ENCODE results near the gene DSCAM.

The DSCAM gene

DNA sequence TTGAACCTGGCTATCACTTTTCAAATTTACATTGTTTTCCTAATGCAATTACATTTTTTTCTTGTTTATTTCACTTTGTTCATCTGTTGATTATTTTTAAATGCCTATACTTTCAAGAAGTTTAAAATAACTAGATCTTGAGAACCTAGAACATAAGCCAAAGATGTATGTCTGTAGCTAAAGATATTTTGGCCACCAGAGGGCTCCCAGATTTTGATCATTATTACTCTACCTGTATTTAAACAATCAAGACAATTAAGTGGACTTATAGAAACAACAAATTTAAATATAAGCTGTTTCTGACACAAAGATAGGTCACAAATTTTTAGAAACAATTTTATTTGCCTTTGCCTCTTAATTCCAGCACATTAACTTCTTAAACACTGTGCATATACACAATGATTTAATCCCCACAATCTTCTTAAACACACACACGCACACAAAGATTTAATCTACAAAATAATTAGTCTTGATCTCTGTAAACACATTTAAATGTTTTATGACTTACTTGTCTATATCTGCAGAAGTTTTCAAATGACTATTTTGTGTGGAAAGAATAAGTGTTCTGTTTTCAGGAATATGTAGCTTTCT is 380.0 kb downstream of the DSCAM start:
- Histone ChIP-seq H3K9me3 (ENCODE audit: control insufficient read depth in 5 of 5, low read length in 5 of 5) (no peaks in the 10 kb centered on the region), H3K36me3 (ENCODE audit: control insufficient read depth in 5 of 5, insufficient read depth in 5 of 5, low read length in 5 of 5) (no peaks in the 10 kb centered on the region), H3K4me3 (ENCODE audit: low read depth in 1 of 5, low read length in 5 of 5) (no peak overlapping the region), H3K4me1 (ENCODE audit: control insufficient read depth in 5 of 5, insufficient read depth in 5 of 5, low read length in 5 of 5) (no peaks in the 10 kb centered on the region), H3K9ac (ENCODE audit: low read length in 5 of 5) (no peak overlapping the region), H3K27ac (ENCODE audit: low read depth, low read length) (no peak overlapping the region), H3K27me3 (ENCODE audit: control insufficient read depth in 5 of 5, insufficient read depth in 4 of 5, low read length in 5 of 5) (peaks cover 0 to 3% (median 0%) of the 10 kb centered on the region in 5 donors)

DNA sequence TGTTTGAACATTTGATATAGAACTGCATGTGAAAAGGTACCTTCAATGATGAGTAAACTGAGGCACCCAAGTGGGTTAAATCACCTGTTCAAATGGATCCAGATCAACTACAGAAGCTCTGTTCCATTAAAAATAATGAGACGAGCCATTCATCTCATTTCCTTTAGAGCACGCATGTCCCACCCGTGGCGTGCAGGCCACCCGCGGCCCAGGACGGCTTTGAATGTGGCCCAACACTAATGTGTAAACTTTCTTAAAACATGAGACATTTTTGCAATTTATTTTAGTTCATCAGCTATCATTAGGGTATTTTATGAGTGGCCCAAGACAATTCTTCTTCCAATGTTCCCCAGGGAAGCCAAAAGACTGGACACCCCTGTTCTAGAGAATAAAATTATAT is 381.6 kb downstream of the DSCAM start:
- H3K9me3 ChIP-seq (ENCODE audit: control insufficient read depth in 5 of 5, low read length in 5 of 5), result no peaks in the 10 kb centered on the region
- peaks cover 0 to 3% (median 0%) of the 10 kb centered on the region in 5 donors for H3K27me3 ChIP-seq (ENCODE audit: control insufficient read depth in 5 of 5, insufficient read depth in 4 of 5, low read length in 5 of 5)
- H3K4me1 ChIP-seq (ENCODE audit: control insufficient read depth in 5 of 5, insufficient read depth in 5 of 5, low read length in 5 of 5), result no peaks in the 10 kb centered on the region
- H3K4me3 ChIP-seq (ENCODE audit: low read depth in 1 of 5, low read length in 5 of 5), result no peak overlapping the region
- H3K9ac ChIP-seq (ENCODE audit: low read length in 5 of 5), result no peak overlapping the region
- H3K36me3 ChIP-seq (ENCODE audit: control insufficient read depth in 5 of 5, insufficient read depth in 5 of 5, low read length in 5 of 5), result no peaks in the 10 kb centered on the region
- H3K27ac ChIP-seq (ENCODE audit: low read depth, low read length), result no peak overlapping the region

DNA sequence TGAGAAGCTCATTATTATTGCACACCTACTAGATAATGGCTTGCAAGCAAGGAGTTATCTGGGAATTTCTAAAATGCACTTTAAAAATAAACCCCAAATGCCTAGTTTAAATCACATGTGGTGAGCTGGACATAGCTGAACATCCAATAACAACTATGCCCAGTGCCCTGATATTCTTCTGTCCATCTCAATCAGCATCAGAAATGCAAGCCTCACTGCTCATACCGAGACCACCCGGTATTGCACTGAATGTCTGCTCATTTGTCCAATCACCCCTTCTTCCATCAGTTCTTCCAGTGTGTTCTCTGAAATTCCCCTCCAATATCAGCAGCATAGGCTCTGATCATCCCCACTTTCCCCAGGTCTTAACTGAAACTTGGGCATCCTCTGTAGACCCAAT is 383.8 kb downstream of the DSCAM start:
- Histone ChIP-seq H3K9me3 (ENCODE audit: control insufficient read depth in 5 of 5, low read length in 5 of 5) (no peaks in the 10 kb centered on the region), H3K27ac (ENCODE audit: low read depth, low read length) (no peak overlapping the region), H3K9ac (ENCODE audit: low read length in 5 of 5) (no peak overlapping the region), H3K27me3 (ENCODE audit: control insufficient read depth in 5 of 5, insufficient read depth in 4 of 5, low read length in 5 of 5) (peaks cover 0 to 3% (median 0%) of the 10 kb centered on the region in 5 donors), H3K4me1 (ENCODE audit: control insufficient read depth in 5 of 5, insufficient read depth in 5 of 5, low read length in 5 of 5) (no peaks in the 10 kb centered on the region), H3K4me3 (ENCODE audit: low read depth in 1 of 5, low read length in 5 of 5) (no peak overlapping the region), H3K36me3 (ENCODE audit: control insufficient read depth in 5 of 5, insufficient read depth in 5 of 5, low read length in 5 of 5) (no peaks in the 10 kb centered on the region)

DNA sequence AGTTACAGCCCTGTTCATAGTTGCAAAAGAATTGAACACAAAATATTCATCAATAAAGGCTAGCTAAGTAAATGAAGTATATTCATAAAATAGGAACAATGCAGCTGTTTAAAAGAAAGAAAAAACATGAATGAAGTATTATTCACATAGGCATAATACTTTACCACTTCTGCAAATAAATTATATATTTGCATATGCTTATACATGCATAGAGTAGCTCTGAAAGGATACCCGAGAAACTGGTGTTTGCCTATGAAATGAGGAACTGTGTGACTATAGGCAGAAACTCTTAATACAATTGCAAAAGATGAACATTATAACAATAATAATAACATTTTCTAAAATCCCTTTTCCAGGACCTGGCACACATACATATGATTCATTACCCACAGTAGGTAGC is 385.9 kb downstream of the DSCAM start:
- Histone ChIP-seq H3K27ac (ENCODE audit: low read depth, low read length) (no peak overlapping the region), H3K9ac (ENCODE audit: low read length in 5 of 5) (no peak overlapping the region), H3K4me1 (ENCODE audit: control insufficient read depth in 5 of 5, insufficient read depth in 5 of 5, low read length in 5 of 5) (no peaks in the 10 kb centered on the region), H3K36me3 (ENCODE audit: control insufficient read depth in 5 of 5, insufficient read depth in 5 of 5, low read length in 5 of 5) (no peaks in the 10 kb centered on the region), H3K27me3 (ENCODE audit: control insufficient read depth in 5 of 5, insufficient read depth in 4 of 5, low read length in 5 of 5) (peaks cover 0 to 3% (median 0%) of the 10 kb centered on the region in 5 donors), H3K9me3 (ENCODE audit: control insufficient read depth in 5 of 5, low read length in 5 of 5) (no peaks in the 10 kb centered on the region), H3K4me3 (ENCODE audit: low read depth in 1 of 5, low read length in 5 of 5) (no peak overlapping the region)

DNA sequence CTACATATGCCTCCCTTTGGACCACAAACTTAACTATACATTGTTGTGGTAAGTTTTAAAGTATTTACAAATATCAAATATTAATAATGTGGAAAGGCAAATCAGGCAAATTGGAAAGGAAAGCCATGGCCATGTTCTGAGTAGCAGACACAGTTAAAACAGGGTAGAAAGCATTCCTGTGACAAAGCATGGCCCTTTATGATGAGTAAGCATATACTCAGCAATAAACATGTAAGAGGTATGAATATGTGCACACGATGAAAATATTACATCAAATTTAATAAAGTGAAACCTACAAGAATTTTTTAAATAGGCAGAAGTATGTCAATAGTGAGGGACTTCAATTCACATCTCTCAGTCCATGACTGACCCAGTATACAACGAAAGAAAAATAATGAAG is 389.2 kb downstream of the DSCAM start:
- no peaks in the 10 kb centered on the region for H3K27me3 ChIP-seq (ENCODE audit: control insufficient read depth in 5 of 5, insufficient read depth in 4 of 5, low read length in 5 of 5)
- H3K9me3 ChIP-seq (ENCODE audit: control insufficient read depth in 5 of 5, low read length in 5 of 5), result no peaks in the 10 kb centered on the region
- H3K27ac ChIP-seq (ENCODE audit: low read depth, low read length), result no peak overlapping the region
- no peaks in the 10 kb centered on the region for H3K36me3 ChIP-seq (ENCODE audit: control insufficient read depth in 5 of 5, insufficient read depth in 5 of 5, low read length in 5 of 5)
- no peak overlapping the region for H3K9ac ChIP-seq (ENCODE audit: low read length in 5 of 5)
- H3K4me1 ChIP-seq (ENCODE audit: control insufficient read depth in 5 of 5, insufficient read depth in 5 of 5, low read length in 5 of 5), result no peaks in the 10 kb centered on the region
- H3K4me3 ChIP-seq (ENCODE audit: low read depth in 1 of 5, low read length in 5 of 5), result no peak overlapping the region

DNA sequence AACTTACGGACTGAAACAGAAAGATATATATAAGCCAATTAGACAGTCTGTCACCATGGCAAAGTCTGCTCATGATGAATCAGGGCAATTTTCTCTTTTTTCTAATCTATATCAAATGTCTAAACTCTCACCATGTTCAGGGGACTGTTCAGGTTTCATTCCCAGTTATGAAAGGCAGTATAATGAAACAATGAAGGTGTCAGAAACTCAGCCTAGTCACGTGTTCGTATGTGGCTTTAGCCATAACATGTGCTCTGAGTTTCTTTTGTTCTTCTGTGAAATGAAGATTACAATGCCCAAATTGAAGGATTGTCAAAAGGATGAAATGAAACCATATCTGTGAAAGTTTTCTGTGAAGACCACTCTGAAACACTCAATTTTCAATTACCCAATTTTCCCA is 392.9 kb downstream of the DSCAM start:
- no peak overlapping the region for H3K9ac ChIP-seq (ENCODE audit: low read length in 5 of 5)
- no peaks in the 10 kb centered on the region for H3K36me3 ChIP-seq (ENCODE audit: control insufficient read depth in 5 of 5, insufficient read depth in 5 of 5, low read length in 5 of 5)
- no peak overlapping the region for H3K27ac ChIP-seq (ENCODE audit: low read depth, low read length)
- no peak overlapping the region for H3K4me3 ChIP-seq (ENCODE audit: low read depth in 1 of 5, low read length in 5 of 5)
- H3K27me3 ChIP-seq (ENCODE audit: control insufficient read depth in 5 of 5, insufficient read depth in 4 of 5, low read length in 5 of 5), result no peaks in the 10 kb centered on the region
- no peaks in the 10 kb centered on the region for H3K4me1 ChIP-seq (ENCODE audit: control insufficient read depth in 5 of 5, insufficient read depth in 5 of 5, low read length in 5 of 5)
- no peaks in the 10 kb centered on the region for H3K9me3 ChIP-seq (ENCODE audit: control insufficient read depth in 5 of 5, low read length in 5 of 5)

DNA sequence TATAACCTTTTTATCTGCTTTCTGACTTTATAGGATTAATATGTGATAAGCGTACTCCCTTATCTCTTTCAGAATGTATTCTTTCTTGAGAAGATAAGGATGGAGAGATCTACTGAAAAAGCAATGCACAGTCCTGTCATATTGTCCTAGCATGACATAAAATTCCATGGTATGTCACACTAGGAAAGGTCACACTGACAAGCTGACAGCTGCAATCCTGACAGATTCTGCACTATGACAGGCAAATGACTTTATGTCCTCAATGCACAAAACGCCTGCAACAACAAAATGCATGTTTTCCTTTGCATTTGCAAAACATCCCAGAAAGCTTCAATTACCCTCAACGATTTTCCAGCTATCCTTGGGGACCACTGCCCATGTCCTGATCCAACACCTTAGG is 393.8 kb downstream of the DSCAM start:
- no peak overlapping the region for H3K4me3 ChIP-seq (ENCODE audit: low read depth in 1 of 5, low read length in 5 of 5)
- H3K9ac ChIP-seq (ENCODE audit: low read length in 5 of 5), result no peak overlapping the region
- H3K27me3 ChIP-seq (ENCODE audit: control insufficient read depth in 5 of 5, insufficient read depth in 4 of 5, low read length in 5 of 5), result no peaks in the 10 kb centered on the region
- no peaks in the 10 kb centered on the region for H3K4me1 ChIP-seq (ENCODE audit: control insufficient read depth in 5 of 5, insufficient read depth in 5 of 5, low read length in 5 of 5)
- no peak overlapping the region for H3K27ac ChIP-seq (ENCODE audit: low read depth, low read length)
- no peaks in the 10 kb centered on the region for H3K36me3 ChIP-seq (ENCODE audit: control insufficient read depth in 5 of 5, insufficient read depth in 5 of 5, low read length in 5 of 5)
- H3K9me3 ChIP-seq (ENCODE audit: control insufficient read depth in 5 of 5, low read length in 5 of 5), result no peaks in the 10 kb centered on the region

DNA sequence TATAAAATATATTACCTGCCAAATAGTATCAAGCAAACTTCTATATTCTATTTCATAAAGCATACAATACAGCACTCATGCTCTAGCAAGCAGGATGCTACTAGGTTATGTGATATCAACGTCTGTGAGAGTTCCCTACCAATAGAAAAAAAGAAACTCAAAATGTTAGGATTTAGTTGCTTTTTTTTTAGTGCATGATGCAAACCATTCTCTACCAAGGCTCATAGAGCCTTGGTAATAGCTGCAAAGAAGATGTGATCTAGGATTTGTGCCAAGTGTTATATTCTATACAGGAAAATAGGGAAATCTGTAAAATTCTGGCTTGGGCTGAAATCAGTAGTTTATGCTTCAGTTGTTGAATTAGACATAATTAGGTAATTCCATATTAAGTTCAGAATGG is 394.4 kb downstream of the DSCAM start:
- H3K4me3 ChIP-seq (ENCODE audit: low read depth in 1 of 5, low read length in 5 of 5), result no peak overlapping the region
- no peaks in the 10 kb centered on the region for H3K36me3 ChIP-seq (ENCODE audit: control insufficient read depth in 5 of 5, insufficient read depth in 5 of 5, low read length in 5 of 5)
- no peak overlapping the region for H3K27ac ChIP-seq (ENCODE audit: low read depth, low read length)
- H3K9me3 ChIP-seq (ENCODE audit: control insufficient read depth in 5 of 5, low read length in 5 of 5), result no peaks in the 10 kb centered on the region
- no peak overlapping the region for H3K9ac ChIP-seq (ENCODE audit: low read length in 5 of 5)
- no peaks in the 10 kb centered on the region for H3K27me3 ChIP-seq (ENCODE audit: control insufficient read depth in 5 of 5, insufficient read depth in 4 of 5, low read length in 5 of 5)
- H3K4me1 ChIP-seq (ENCODE audit: control insufficient read depth in 5 of 5, insufficient read depth in 5 of 5, low read length in 5 of 5), result no peaks in the 10 kb centered on the region

DNA sequence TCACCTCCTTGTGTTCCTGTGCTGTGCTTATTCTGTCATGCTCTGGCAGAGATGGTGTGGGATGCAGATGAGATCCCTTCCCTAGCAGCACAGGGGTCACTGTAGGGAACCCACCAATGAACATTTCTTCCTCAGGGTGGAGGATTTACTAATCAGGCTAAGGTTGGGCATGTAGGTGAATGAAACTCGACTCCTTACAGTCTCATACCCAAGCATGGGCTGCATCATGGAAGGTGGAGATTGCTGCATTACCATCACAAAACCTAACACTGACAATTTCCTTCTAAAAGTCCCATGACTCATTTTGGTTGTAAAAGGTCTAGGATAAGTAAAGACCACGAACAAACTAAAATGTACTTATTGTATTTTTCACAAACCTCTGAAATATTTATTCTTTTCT is 399.9 kb downstream of the DSCAM start:
- Histone ChIP-seq H3K4me1 (ENCODE audit: control insufficient read depth in 5 of 5, insufficient read depth in 5 of 5, low read length in 5 of 5) (no peaks in the 10 kb centered on the region), H3K9me3 (ENCODE audit: control insufficient read depth in 5 of 5, low read length in 5 of 5) (peaks cover 0 to 11% (median 9%) of the 10 kb centered on the region in 5 donors), H3K27me3 (ENCODE audit: control insufficient read depth in 5 of 5, insufficient read depth in 4 of 5, low read length in 5 of 5) (no peaks in the 10 kb centered on the region), H3K36me3 (ENCODE audit: control insufficient read depth in 5 of 5, insufficient read depth in 5 of 5, low read length in 5 of 5) (no peaks in the 10 kb centered on the region), H3K4me3 (ENCODE audit: low read depth in 1 of 5, low read length in 5 of 5) (no peak overlapping the region), H3K27ac (ENCODE audit: low read depth, low read length) (no peak overlapping the region), H3K9ac (ENCODE audit: low read length in 5 of 5) (no peak overlapping the region)

DNA sequence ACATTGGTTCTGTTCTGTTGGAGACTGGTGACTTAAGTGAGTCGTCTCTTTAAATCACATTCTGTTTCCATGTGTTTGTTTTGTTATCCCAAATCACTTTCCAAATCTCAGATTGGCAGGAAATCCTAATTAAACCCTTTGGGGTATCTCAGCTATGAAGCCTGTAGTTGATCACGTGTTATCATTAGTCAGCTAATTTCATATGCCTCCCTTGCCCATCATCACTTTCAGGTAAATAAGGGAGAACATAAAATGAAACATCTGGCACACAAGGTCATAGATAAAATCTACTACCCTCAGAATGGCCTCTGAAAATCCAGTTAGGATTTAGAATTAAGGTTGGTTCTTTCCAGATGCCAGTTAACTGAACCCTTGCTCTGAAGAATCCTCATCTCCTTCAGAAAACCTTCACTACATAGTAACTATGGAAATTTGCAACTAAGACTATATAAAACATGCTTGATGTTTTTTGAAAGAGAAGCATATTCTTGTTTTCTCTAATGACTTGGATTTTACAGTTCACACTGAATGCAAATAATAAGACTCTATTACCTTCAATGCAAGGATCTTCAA is 401.5 kb downstream of the DSCAM start:
- no peaks in the 10 kb centered on the region for H3K4me1 ChIP-seq (ENCODE audit: control insufficient read depth in 5 of 5, insufficient read depth in 5 of 5, low read length in 5 of 5)
- H3K36me3 ChIP-seq (ENCODE audit: control insufficient read depth in 5 of 5, insufficient read depth in 5 of 5, low read length in 5 of 5), result no peaks in the 10 kb centered on the region
- no peaks in the 10 kb centered on the region for H3K27me3 ChIP-seq (ENCODE audit: control insufficient read depth in 5 of 5, insufficient read depth in 4 of 5, low read length in 5 of 5)
- H3K4me3 ChIP-seq (ENCODE audit: low read depth in 1 of 5, low read length in 5 of 5), result no peak overlapping the region
- no peak overlapping the region for H3K9ac ChIP-seq (ENCODE audit: low read length in 5 of 5)
- no peak overlapping the region for H3K27ac ChIP-seq (ENCODE audit: low read depth, low read length)
- peaks cover 0 to 11% (median 9%) of the 10 kb centered on the region in 5 donors for H3K9me3 ChIP-seq (ENCODE audit: control insufficient read depth in 5 of 5, low read length in 5 of 5)

All from subcutaneous abdominal adipose tissue (tissue), 5 donors.